H1 (cell line): ENCODE results near the gene SMOC2. TPM values are rescaled to one million over a fixed set of nuclear protein-coding genes. Genes with fewer than 3 reads are reported as not detected.

Experiments
- ASH2L ChIP-seq: fragments of 200-600, 300-600 bp; sonication (generic); IDR thresholded peaks from one replicate; pipeline ENCODE4 v1.7.1; 2017; ENCODE audit warnings: low read length
- CBX5 ChIP-seq: fragments of 300-800, 300-1000 bp; sonication (generic); IDR thresholded peaks from 2 replicates; pipeline ENCODE4 v1.7.1; 2016; ENCODE audit warnings: antibody characterized with exemption, low read length, low read depth
- CHD7 ChIP-seq: fragments of 300-600 bp; sonication (generic); IDR thresholded peaks from 2 replicates; pipeline ENCODE4 v1.7.1; 2012; ENCODE audit warnings: low read length, moderate library complexity, mild to moderate bottlenecking, inconsistent platforms; ENCODE audit not compliant: insufficient replicate concordance
- CREB1 ChIP-seq: IDR thresholded peaks from 2 replicates; pipeline ENCODE4 v1.6.1; 2012; ENCODE audit warnings: inconsistent platforms
- JUN ChIP-seq: IDR thresholded peaks from 2 replicates; pipeline ENCODE4 v1.6.1; 2011; ENCODE audit warnings: low read depth, mild to moderate bottlenecking, improper control_type of control experiment, low read length
- KDM4A ChIP-seq: IDR thresholded peaks from one replicate; pipeline ENCODE4 v1.7.1; 2012; ENCODE audit warnings: low read depth, mild to moderate bottlenecking, moderate library complexity, low read length, inconsistent platforms; ENCODE audit not compliant: severe bottlenecking
- NRF1 ChIP-seq: IDR thresholded peaks from 2 replicates; pipeline ENCODE4 v1.6.1; 2011; ENCODE audit warnings: mild to moderate bottlenecking, low read depth, low read length, improper control_type of control experiment
- RXRA ChIP-seq: IDR thresholded peaks from 2 replicates; pipeline ENCODE4 v1.6.1; 2011; ENCODE audit warnings: low read depth, mild to moderate bottlenecking, low read length, moderate library complexity; ENCODE audit not compliant: insufficient read depth
- polyA plus RNA-seq, 7 experiments: library from polyadenylated mRNA; depleted of rRNA in 3 of 7; stranded (reverse) in 5 of 7; unstranded in 2 of 7; fragments of >200 nt in 5 of 7; fragments of 200-250 nt in 2 of 7; gene quantifications; 1 replicate in 5 of 7; 2 replicates in 1 of 7; 4 replicates in 1 of 7; pipeline versions ENCODE4 v1.2.1 to v1.2.3, GENCODE V29; 2011 to 2013; ENCODE audit warnings: missing spikeins in 2 of 7, mixed read lengths in 2 of 7
- total RNA-seq: library from RNA; stranded (reverse); fragmentation: NEBNext Ultra II Directional; extraction: Animal tissue kit (Norgen Biotek cat#: 25700); gene quantifications from 2 replicates; pipeline ENCODE4 v1.2.1, GENCODE V29; 2021

The SMOC2 gene
- total and polyA plus RNA-seq, 2 of the 8 experiments (the other 6 are each of a cell fraction or from before 2014, with no cell fraction given): 7.7 to 8.5 TPM

- TF ChIP-seq CHD7 (no peak), ASH2L (no peak), NRF1 (no peak), CREB1 (no peak), CBX5 (no peak), RXRA (no peak), KDM4A (no peak), JUN (no peak)
- TF ChIP-seq, all 59 proteins: peak for 0
Measured at GRCh38 chr6:168459572-168459971, 18.6 kb downstream of the SMOC2 start (continued).
